H1 (cell line): ENCODE results near the gene BCL3. TPM values are rescaled to one million over a fixed set of nuclear protein-coding genes. Genes with fewer than 3 reads are reported as not detected.

Experiments used
- BACH1 ChIP-seq: IDR thresholded peaks from 2 replicates; pipeline ENCODE4 v1.6.1; 2012; ENCODE audit warnings: low read length, improper control_type of control experiment
- BCL11A ChIP-seq, 2 experiments: IDR thresholded peaks; one replicate each; pipeline ENCODE4 v1.6.1; 2011; ENCODE audit warnings: low read depth in 2 of 2, low read length in 2 of 2, mild to moderate bottlenecking in 2 of 2
- BRCA1 ChIP-seq: IDR thresholded peaks from 2 replicates; pipeline ENCODE4 v1.6.1; 2012; ENCODE audit warnings: low read depth, low read length, improper control_type of control experiment
- CBX5 ChIP-seq: fragments of 300-800, 300-1000 bp; sonication (generic); IDR thresholded peaks from 2 replicates; pipeline ENCODE4 v1.7.1; 2016; ENCODE audit warnings: antibody characterized with exemption, low read length, low read depth
- JUND ChIP-seq: IDR thresholded peaks from 2 replicates; pipeline ENCODE4 v1.6.1; 2011; ENCODE audit warnings: mild to moderate bottlenecking, improper control_type of control experiment, low read length
- NANOG ChIP-seq: IDR thresholded peaks from 2 replicates; pipeline ENCODE4 v1.6.1; 2011; ENCODE audit warnings: low read length, low read depth, mild to moderate bottlenecking, inconsistent platforms; ENCODE audit not compliant: insufficient read depth, poor library complexity, severe bottlenecking
- POU5F1 ChIP-seq: IDR thresholded peaks from 2 replicates; pipeline ENCODE4 v1.6.1; 2011; ENCODE audit warnings: low read depth, mild to moderate bottlenecking, low read length, moderate library complexity
- RBBP5 ChIP-seq: IDR thresholded peaks from 2 replicates; pipeline ENCODE4 v1.7.1; 2012; ENCODE audit warnings: low read depth, mild to moderate bottlenecking, inconsistent platforms, low read length, moderate library complexity, borderline replicate concordance
- SIRT6 ChIP-seq: IDR thresholded peaks from one replicate; pipeline ENCODE4 v1.7.1; 2012; ENCODE audit warnings: low read length, inconsistent platforms
- SIX5 ChIP-seq: IDR thresholded peaks from 2 replicates; pipeline ENCODE4 v1.6.1; 2011; ENCODE audit warnings: mild to moderate bottlenecking, low read depth, low read length
- SP1 ChIP-seq: IDR thresholded peaks from 2 replicates; pipeline ENCODE4 v1.6.1; 2011; ENCODE audit warnings: low read depth, low read length
- SP2 ChIP-seq: IDR thresholded peaks from 2 replicates; pipeline ENCODE4 v1.6.1; 2012; ENCODE audit warnings: mild to moderate bottlenecking, low read length, inconsistent platforms
- TAF1 ChIP-seq: IDR thresholded peaks from 2 replicates; pipeline ENCODE4 v1.6.1; 2011; ENCODE audit warnings: mild to moderate bottlenecking, low read depth, low read length
- TAF7 ChIP-seq: optimal IDR thresholded peaks from 2 replicates; pipeline ENCODE3; 2011; ENCODE audit warnings: low read depth, mild to moderate bottlenecking, inconsistent platforms, low read length, moderate library complexity, borderline replicate concordance
- TBP ChIP-seq: IDR thresholded peaks from 2 replicates; pipeline ENCODE4 v1.6.1; 2011; ENCODE audit warnings: low read depth, low read length, improper control_type of control experiment
- TEAD4 ChIP-seq: IDR thresholded peaks from 2 replicates; pipeline ENCODE4 v1.6.1; 2012; ENCODE audit warnings: low read depth, low read length, inconsistent platforms, mixed read lengths
- polyA plus RNA-seq, 7 experiments: library from polyadenylated mRNA; depleted of rRNA in 3 of 7; stranded (reverse) in 5 of 7; unstranded in 2 of 7; fragments of >200 nt in 5 of 7; fragments of 200-250 nt in 2 of 7; gene quantifications; 1 replicate in 5 of 7; 2 replicates in 1 of 7; 4 replicates in 1 of 7; pipeline versions ENCODE4 v1.2.1 to v1.2.3, GENCODE V29; 2011 to 2013; ENCODE audit warnings: missing spikeins in 2 of 7, mixed read lengths in 2 of 7
- total RNA-seq: library from RNA; stranded (reverse); fragmentation: NEBNext Ultra II Directional; extraction: Animal tissue kit (Norgen Biotek cat#: 25700); gene quantifications from 2 replicates; pipeline ENCODE4 v1.2.1, GENCODE V29; 2021
- TF ChIP-seq, protein P1 (sequence below): IDR thresholded peaks from 2 replicates; pipeline ENCODE4 v1.6.1; 2012; ENCODE audit warnings: low read length, inconsistent platforms
- TF ChIP-seq, protein P2 (sequence below): IDR thresholded peaks from 2 replicates; pipeline ENCODE4 v1.6.1; 2012; ENCODE audit warnings: inconsistent platforms
- TF ChIP-seq, protein P3 (sequence below): IDR thresholded peaks from 2 replicates; pipeline ENCODE4 v1.6.1; 2011; ENCODE audit warnings: low read length, improper control_type of control experiment

The BCL3 gene
- total and polyA plus RNA-seq, 2 of the 8 experiments (the other 6 are each of a cell fraction or from before 2014, with no cell fraction given): 0.88 to 2.4 TPM

DNA sequence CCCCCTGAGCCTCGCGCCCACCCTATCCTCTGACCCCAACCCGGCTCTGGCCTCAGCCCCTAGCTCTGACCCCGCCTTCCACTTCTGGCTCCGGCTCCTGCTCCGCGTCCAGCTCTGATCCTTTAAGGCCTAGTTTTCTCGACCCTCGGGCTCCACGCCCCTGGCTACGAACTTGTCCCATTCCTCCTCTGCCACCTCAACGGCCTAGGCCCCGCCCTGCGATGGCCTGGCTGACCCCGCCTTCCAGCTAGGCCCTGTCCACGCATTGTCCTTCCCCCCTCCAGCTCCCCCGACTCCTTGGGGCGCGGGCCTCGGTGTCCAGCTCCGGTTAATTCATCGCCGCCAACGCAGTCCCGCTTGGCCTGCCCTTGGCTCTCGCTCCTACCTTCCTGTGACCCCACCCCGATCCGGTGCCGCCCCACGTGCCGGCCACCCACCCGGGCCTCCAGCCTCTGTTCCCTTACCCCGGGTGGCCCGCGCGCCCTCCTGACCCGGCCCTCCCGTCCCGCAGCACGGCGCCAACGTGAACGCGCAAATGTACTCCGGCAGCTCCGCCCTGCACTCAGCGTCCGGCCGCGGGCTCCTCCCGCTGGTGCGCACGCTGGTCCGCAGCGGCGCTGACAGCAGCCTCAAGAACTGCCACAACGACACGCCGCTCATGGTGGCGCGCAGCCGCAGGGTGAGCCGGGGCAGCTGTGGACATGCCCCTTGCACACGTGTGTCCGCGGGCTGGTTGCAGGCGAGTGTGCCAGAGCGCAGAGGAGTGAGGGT, 9.4 kb downstream of the BCL3 start (continued):
- TF ChIP-seq RBBP5 (no peak), BCL11A (IDR thresholded peaks at IDR 0.05; ENCODE audit: low read depth in 2 of 2, low read length in 2 of 2) (no peak), JUND (no peak), TAF7 (no peak), BACH1 (0 out of 2 replicates have a peak, but pooled peaks have one; percentile 11), NANOG (peak; percentile 21), BRCA1 (no peak), SIRT6 (no peak), POU5F1 (no peak), TBP (no peak), SP2 (no peak), SP1 (no peak), TEAD4 (0 out of 2 replicates have a peak, but pooled peaks have one; percentile 2), SIX5 (no peak), TAF1 (no peak), CBX5 (no peak)
- TF ChIP-seq, protein P1, sequence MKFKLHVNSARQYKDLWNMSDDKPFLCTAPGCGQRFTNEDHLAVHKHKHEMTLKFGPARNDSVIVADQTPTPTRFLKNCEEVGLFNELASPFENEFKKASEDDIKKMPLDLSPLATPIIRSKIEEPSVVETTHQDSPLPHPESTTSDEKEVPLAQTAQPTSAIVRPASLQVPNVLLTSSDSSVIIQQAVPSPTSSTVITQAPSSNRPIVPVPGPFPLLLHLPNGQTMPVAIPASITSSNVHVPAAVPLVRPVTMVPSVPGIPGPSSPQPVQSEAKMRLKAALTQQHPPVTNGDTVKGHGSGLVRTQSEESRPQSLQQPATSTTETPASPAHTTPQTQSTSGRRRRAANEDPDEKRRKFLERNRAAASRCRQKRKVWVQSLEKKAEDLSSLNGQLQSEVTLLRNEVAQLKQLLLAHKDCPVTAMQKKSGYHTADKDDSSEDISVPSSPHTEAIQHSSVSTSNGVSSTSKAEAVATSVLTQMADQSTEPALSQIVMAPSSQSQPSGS: no peak
- TF ChIP-seq, protein P2, sequence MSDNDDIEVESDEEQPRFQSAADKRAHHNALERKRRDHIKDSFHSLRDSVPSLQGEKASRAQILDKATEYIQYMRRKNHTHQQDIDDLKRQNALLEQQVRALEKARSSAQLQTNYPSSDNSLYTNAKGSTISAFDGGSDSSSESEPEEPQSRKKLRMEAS: peak; percentile 78
- TF ChIP-seq, protein P3, sequence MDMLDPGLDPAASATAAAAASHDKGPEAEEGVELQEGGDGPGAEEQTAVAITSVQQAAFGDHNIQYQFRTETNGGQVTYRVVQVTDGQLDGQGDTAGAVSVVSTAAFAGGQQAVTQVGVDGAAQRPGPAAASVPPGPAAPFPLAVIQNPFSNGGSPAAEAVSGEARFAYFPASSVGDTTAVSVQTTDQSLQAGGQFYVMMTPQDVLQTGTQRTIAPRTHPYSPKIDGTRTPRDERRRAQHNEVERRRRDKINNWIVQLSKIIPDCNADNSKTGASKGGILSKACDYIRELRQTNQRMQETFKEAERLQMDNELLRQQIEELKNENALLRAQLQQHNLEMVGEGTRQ: no peak
